OCI-LY1 (cell line): ENCODE results near the gene DUOXA1.
A peak's percentile ranks its signal among the peaks of the same experiment; 100 is the strongest.
"Not testable (repeated sequence)": the region's sequence is repeated elsewhere in the genome, so short reads cannot be mapped to it uniquely, and the experiment has no call there.

ENCODE experiments used
- H2AFZ ChIP-seq: fragments of 200-600 bp; sonication (generic), shearing (Covaris generic); 2 replicates; pipeline ENCODE4 v1.6.0; 2014; ENCODE audit warnings: antibody characterized with exemption, mild to moderate bottlenecking, low read length
- H3F3A ChIP-seq: fragments of 200-600 bp; sonication (generic), shearing (Covaris generic); 2 replicates; pipeline ENCODE4 v1.6.0; 2014; ENCODE audit warnings: mild to moderate bottlenecking, antibody characterized with exemption, low read length, moderate library complexity; ENCODE audit not compliant: insufficient read depth
- H3K27ac ChIP-seq: fragments of 200-600 bp; sonication (generic); 2 replicates; pipeline ENCODE4 v1.5.1; 2014; ENCODE audit warnings: low read length, mixed run types, mild to moderate bottlenecking, low read depth; ENCODE audit not compliant: poor library complexity, severe bottlenecking
- H3K27me3 ChIP-seq: fragments of 200-600 bp; sonication (generic); 2 replicates; pipeline ENCODE4 v1.6.0; 2014; ENCODE audit warnings: antibody characterized with exemption, mild to moderate bottlenecking, low read length, moderate library complexity; ENCODE audit not compliant: insufficient read depth
- H3K36me3 ChIP-seq: fragments of 200-600 bp; sonication (generic); 2 replicates; pipeline ENCODE4 v1.6.1; 2014; ENCODE audit warnings: mild to moderate bottlenecking, antibody characterized with exemption, low read length, moderate library complexity, mixed read lengths; ENCODE audit not compliant: insufficient read depth
- H3K4me1 ChIP-seq: fragments of 200-600 bp; sonication (generic); 2 replicates; pipeline ENCODE4 v1.5.1; 2014; ENCODE audit warnings: mild to moderate bottlenecking, low read length, moderate library complexity; ENCODE audit not compliant: insufficient read depth, severe bottlenecking
- H3K4me2 ChIP-seq: fragments of 200-600 bp; sonication (generic), shearing (Covaris generic); 2 replicates; pipeline ENCODE4 v1.6.1; 2014; ENCODE audit warnings: low read length
- H3K4me3 ChIP-seq: fragments of 200-600 bp; sonication (generic); 2 replicates; pipeline ENCODE4 v1.5.1; 2014; ENCODE audit warnings: low read length, low read depth, mild to moderate bottlenecking, mixed read lengths; ENCODE audit not compliant: poor library complexity, severe bottlenecking
- H3K79me2 ChIP-seq: fragments of 200-600 bp; shearing (Covaris generic); 2 replicates; pipeline ENCODE4 v1.6.1; 2016; ENCODE audit warnings: mixed run types, low read length, mixed read lengths; ENCODE audit not compliant: insufficient read depth
- H3K9ac ChIP-seq: fragments of 200-600 bp; sonication (generic), shearing (Covaris generic); 2 replicates; pipeline ENCODE4 v1.6.1; 2014; ENCODE audit warnings: mild to moderate bottlenecking, low read length, mixed read lengths
- H3K9me2 ChIP-seq: fragments of 200-600 bp; sonication (generic), shearing (Covaris generic); 2 replicates; pipeline ENCODE4 v1.6.1; 2014; ENCODE audit warnings: low read depth, mild to moderate bottlenecking, low read length, mixed read lengths
- H3K9me3 ChIP-seq: fragments of 200-600 bp; shearing (Covaris generic); 2 replicates; pipeline ENCODE4 v1.6.1; 2014; ENCODE audit warnings: low read length, mixed read lengths
- H4K20me1 ChIP-seq: fragments of 200-600 bp; sonication (generic), shearing (Covaris generic); 2 replicates; pipeline ENCODE4 v1.6.0; 2016; ENCODE audit warnings: mild to moderate bottlenecking, low read length; ENCODE audit not compliant: insufficient read depth
- EZH2 ChIP-seq: fragments of 200-600 bp; sonication (generic), shearing (Covaris generic); IDR thresholded peaks from 2 replicates; pipeline ENCODE4 v1.8.0; 2017; ENCODE audit warnings: borderline replicate concordance, mixed run types, mild to moderate bottlenecking, antibody characterized with exemption, low read length, moderate library complexity, mixed read lengths
- TF ChIP-seq, protein P1 (sequence below): fragments of 200-600 bp; sonication (generic), shearing (Covaris generic); IDR thresholded peaks from 2 replicates; pipeline ENCODE4 v1.5.1; 2017; ENCODE audit warnings: mild to moderate bottlenecking, antibody characterized with exemption, low read length, moderate library complexity, mixed read lengths

DUOXA1 gene

DNA sequence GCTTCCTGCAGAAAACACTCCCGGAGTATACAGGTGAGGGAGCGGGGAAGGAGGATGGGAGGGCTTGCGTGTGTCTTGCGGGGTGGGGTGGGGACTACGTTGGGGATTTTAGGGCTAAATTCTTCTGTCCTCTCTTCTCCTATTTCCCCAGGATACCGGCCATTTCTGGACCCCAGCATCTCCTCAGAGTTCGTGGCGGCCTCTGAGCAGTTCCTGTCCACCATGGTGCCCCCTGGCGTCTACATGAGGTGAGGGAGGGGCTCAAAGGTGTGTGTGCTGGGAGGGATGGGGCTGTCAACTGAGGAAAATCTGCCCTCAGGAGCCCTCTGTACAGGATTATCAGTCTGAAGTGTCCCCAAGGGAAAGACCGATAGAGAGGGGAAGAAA lies 6.7 kb upstream of the DUOXA1 start:
- Histone ChIP-seq H3K36me3 (no peaks in the 10 kb centered on the region), H3K9me2 (no peaks in the 10 kb centered on the region), H2AFZ (no peak overlapping the region), H3K4me1 (no peaks in the 10 kb centered on the region), H3K4me3 (no peak overlapping the region), H4K20me1 (no peaks in the 10 kb centered on the region), H3K27ac (no peak overlapping the region), H3K79me2 (no peaks in the 10 kb centered on the region), H3K27me3 (peaks cover 4% of the 10 kb centered on the region; the same call in 1 of the 2 replicates), H3K9me3 (no peaks in the 10 kb centered on the region), H3K9ac (no peak overlapping the region), H3F3A (no peaks in the 10 kb centered on the region), H3K4me2 (no peak overlapping the region)
- TF ChIP-seq EZH2: no peak
- TF ChIP-seq, protein P1, sequence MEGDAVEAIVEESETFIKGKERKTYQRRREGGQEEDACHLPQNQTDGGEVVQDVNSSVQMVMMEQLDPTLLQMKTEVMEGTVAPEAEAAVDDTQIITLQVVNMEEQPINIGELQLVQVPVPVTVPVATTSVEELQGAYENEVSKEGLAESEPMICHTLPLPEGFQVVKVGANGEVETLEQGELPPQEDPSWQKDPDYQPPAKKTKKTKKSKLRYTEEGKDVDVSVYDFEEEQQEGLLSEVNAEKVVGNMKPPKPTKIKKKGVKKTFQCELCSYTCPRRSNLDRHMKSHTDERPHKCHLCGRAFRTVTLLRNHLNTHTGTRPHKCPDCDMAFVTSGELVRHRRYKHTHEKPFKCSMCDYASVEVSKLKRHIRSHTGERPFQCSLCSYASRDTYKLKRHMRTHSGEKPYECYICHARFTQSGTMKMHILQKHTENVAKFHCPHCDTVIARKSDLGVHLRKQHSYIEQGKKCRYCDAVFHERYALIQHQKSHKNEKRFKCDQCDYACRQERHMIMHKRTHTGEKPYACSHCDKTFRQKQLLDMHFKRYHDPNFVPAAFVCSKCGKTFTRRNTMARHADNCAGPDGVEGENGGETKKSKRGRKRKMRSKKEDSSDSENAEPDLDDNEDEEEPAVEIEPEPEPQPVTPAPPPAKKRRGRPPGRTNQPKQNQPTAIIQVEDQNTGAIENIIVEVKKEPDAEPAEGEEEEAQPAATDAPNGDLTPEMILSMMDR: peak; percentile 39; the same call in 1 of the 2 replicates

DNA sequence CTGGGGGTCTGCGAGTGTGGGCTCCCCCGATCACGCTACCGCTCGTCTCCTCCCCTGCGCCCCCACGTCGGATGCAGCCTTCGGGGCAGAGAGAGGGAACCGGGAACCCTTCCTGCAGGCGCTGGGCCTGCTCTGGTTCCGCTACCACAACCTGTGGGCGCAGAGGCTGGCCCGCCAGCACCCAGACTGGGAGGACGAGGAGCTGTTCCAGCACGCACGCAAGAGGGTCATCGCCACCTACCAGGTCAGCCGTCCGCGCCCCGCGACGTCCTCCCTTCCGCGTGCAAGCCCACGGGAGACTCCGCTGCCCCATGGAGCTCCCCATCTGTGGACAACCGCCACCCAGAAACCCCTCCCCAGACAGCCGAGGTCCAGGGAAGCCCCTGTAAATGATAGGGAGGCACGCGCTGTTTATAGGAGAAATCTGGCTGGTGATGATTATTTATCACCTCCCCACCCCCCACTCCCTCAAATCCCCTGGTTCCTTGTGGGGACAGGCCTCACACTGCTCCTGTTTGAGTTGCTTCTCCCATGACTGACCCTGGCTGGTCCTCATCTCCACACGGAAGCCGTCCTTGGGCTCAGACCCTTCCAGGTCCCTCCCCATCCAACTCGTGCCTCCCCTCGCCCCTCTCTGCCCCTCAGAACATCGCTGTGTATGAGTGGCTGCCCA lies 6.2 kb upstream of the DUOXA1 start:
- H2AFZ ChIP-seq, H3K9ac ChIP-seq, H3K4me1 ChIP-seq, H3K4me2 ChIP-seq, H3K79me2 ChIP-seq, H3F3A ChIP-seq, H3K9me3 ChIP-seq, H3K27me3 ChIP-seq, H3K27ac ChIP-seq, H3K9me2 ChIP-seq, H3K4me3 ChIP-seq, H3K36me3 ChIP-seq, H4K20me1 ChIP-seq: not testable (repeated sequence)

DNA sequence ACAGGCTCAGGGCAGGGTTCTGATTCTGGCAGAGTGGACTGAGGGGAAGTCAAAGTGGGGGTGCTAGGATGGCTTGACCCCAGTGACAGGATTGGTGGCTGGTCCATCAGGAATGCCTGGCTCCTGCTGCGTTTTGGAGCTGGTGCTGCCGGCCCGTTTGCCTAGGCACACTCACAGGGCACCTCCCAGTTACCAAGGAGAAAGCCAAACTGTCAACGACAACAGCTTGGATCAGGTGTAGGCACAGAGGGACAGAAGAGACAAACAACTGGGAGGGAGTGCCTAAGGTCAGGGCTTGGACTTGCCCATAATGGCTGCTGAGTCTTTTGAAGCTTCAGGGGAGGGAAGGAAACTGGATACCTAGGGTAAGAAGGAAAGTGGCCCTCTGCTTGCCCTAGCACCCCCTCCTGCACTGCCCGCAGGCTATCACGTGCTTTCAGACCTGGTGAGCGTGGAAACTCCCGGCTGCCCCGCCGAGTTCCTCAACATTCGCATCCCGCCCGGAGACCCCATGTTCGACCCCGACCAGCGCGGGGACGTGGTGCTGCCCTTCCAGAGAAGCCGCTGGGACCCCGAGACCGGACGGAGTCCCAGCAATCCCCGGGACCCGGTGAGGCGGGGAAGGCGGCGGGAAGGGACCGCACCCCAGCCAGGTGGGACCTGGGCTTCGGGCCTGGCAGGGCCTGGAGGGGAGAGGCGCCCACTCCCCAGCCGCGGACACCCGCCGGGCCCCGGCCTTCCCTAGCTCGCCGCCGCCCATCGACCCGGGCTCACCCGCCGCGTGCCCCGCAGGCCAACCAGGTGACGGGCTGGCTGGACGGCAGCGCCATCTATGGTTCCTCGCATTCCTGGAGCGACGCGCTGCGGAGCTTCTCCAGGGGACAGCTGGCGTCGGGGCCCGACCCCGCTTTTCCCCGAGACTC lies 5.3 kb upstream of the DUOXA1 start:
- H3K27me3 ChIP-seq: peaks cover 4% of the 10 kb centered on the region; the same call in 1 of the 2 replicates
- H3K79me2 ChIP-seq: no peaks in the 10 kb centered on the region
- H4K20me1 ChIP-seq: no peaks in the 10 kb centered on the region
- no peaks in the 10 kb centered on the region for H3K9me3 ChIP-seq
- no peak overlapping the region for H2AFZ ChIP-seq
- H3K4me1 ChIP-seq: no peaks in the 10 kb centered on the region
- no peaks in the 10 kb centered on the region for H3F3A ChIP-seq
- H3K27ac ChIP-seq: no peak overlapping the region
- TF ChIP-seq, protein P1: no peak
- no peak for TF ChIP-seq EZH2
- H3K4me2 ChIP-seq: no peak overlapping the region
- H3K9me2 ChIP-seq: no peaks in the 10 kb centered on the region
- H3K9ac ChIP-seq: no peak overlapping the region
- H3K4me3 ChIP-seq: no peak overlapping the region
- H3K36me3 ChIP-seq: no peaks in the 10 kb centered on the region
